IPS-18a (cell line): ENCODE data around the gene KPNA5.
"Not testable (repeated sequence)": the region's sequence is repeated elsewhere in the genome, so short reads cannot be mapped to it uniquely, and the experiment has no call there.

Experiments used
- H3K27ac ChIP-seq: one replicate; pipeline ENCODE4 v1.5.1; 2013; ENCODE audit warnings: low read length
- H3K27me3 ChIP-seq: one replicate; pipeline ENCODE4 v1.6.1; 2013; ENCODE audit warnings: mild to moderate bottlenecking, low read length; ENCODE audit not compliant: control insufficient read depth, insufficient read depth
- H3K36me3 ChIP-seq: one replicate; pipeline ENCODE4 v1.6.1; 2013; ENCODE audit warnings: low read depth, low read length; ENCODE audit not compliant: control insufficient read depth
- H3K4me1 ChIP-seq: one replicate; pipeline ENCODE4 v1.6.1; 2013; ENCODE audit warnings: low read depth, low read length; ENCODE audit not compliant: control insufficient read depth
- H3K4me3 ChIP-seq: one replicate; pipeline ENCODE4 v1.5.1; 2013; ENCODE audit warnings: low read length
- H3K9ac ChIP-seq: one replicate; pipeline ENCODE4 v1.6.1; 2013; ENCODE audit warnings: mild to moderate bottlenecking, low read length, moderate library complexity
- H3K9me3 ChIP-seq: one replicate; pipeline ENCODE4 v1.6.1; 2013; ENCODE audit warnings: low read depth, low read length; ENCODE audit not compliant: control insufficient read depth

Gene KPNA5

GRCh38 chr6:116680880-116681672 lies at the start of gene KPNA5:
Gene KPNA5, plus strand, starts transcription at chr6:116681211. Its CDS starts 124 bp downstream, at chr6:116681335.
- H3K9me3 ChIP-seq = no peaks in the 10 kb centered on the region
- peak within 1 kb of the TSS; percentile 77 for H3K27ac ChIP-seq
- H3K4me3 ChIP-seq = peak within 1 kb of the TSS; percentile 98
- no peaks in the 10 kb centered on the region for H3K27me3 ChIP-seq
- peaks cover 3% of the 10 kb centered on the region for H3K4me1 ChIP-seq
- H3K36me3 ChIP-seq = peaks cover 4% of the 10 kb centered on the region
- H3K9ac ChIP-seq = peak within 1 kb of the TSS; percentile 79

- H3K36me3 ChIP-seq = peaks cover 4% of the 10 kb centered on the region
- H3K9me3 ChIP-seq = no peaks in the 10 kb centered on the region
- no peak overlapping the region for H3K9ac ChIP-seq
- no peaks in the 10 kb centered on the region for H3K4me1 ChIP-seq
- H3K27ac ChIP-seq = no peak overlapping the region
- H3K4me3 ChIP-seq = no peak overlapping the region
- H3K27me3 ChIP-seq = no peaks in the 10 kb centered on the region
These were observed 49.5 kb upstream of the KPNA5 start for GRCh38 chr6:116631379-116631990.

- Histone ChIP-seq H3K9ac (no peak overlapping the region), H3K27me3 (no peaks in the 10 kb centered on the region), H3K27ac (no peak overlapping the region), H3K4me3 (no peak overlapping the region), H3K9me3 (no peaks in the 10 kb centered on the region), H3K4me1 (no peaks in the 10 kb centered on the region), H3K36me3 (peaks cover 4% of the 10 kb centered on the region)
These were observed 47.3 kb upstream of the KPNA5 start for GRCh38 chr6:116633685-116634084.

- Histone ChIP-seq H3K27me3 (no peaks in the 10 kb centered on the region), H3K36me3 (peaks cover 13% of the 10 kb centered on the region), H3K4me3 (no peak overlapping the region), H3K4me1 (no peaks in the 10 kb centered on the region), H3K27ac (no peak overlapping the region), H3K9me3 (no peaks in the 10 kb centered on the region), H3K9ac (no peak overlapping the region)
These were observed 32.9 kb upstream of the KPNA5 start for GRCh38 chr6:116648156-116648555.

- Histone ChIP-seq H3K36me3 (peaks cover 13% of the 10 kb centered on the region), H3K4me3 (no peak overlapping the region), H3K9me3 (no peaks in the 10 kb centered on the region), H3K9ac (no peak overlapping the region), H3K27ac (no peak overlapping the region), H3K4me1 (no peaks in the 10 kb centered on the region), H3K27me3 (no peaks in the 10 kb centered on the region)
These were observed 31.9 kb upstream of the KPNA5 start for GRCh38 chr6:116649129-116649528.

GRCh38 chr6:116651916-116652315 lies 29.1 kb upstream of the KPNA5 start:
- H3K36me3 ChIP-seq = peaks cover 23% of the 10 kb centered on the region
- H3K9me3 ChIP-seq = no peaks in the 10 kb centered on the region
- H3K27ac ChIP-seq = no peak overlapping the region
- H3K4me3 ChIP-seq = no peak overlapping the region
- no peaks in the 10 kb centered on the region for H3K4me1 ChIP-seq
- no peaks in the 10 kb centered on the region for H3K27me3 ChIP-seq
- H3K9ac ChIP-seq = no peak overlapping the region

GRCh38 chr6:116661594-116661993 lies 19.4 kb upstream of the KPNA5 start:
- Histone ChIP-seq H3K9me3 (no peaks in the 10 kb centered on the region), H3K27ac (no peak overlapping the region), H3K9ac (no peak overlapping the region), H3K4me3 (no peak overlapping the region), H3K4me1 (no peaks in the 10 kb centered on the region), H3K36me3 (peaks cover 10% of the 10 kb centered on the region), H3K27me3 (no peaks in the 10 kb centered on the region)

GRCh38 chr6:116662202-116662601 lies 18.8 kb upstream of the KPNA5 start:
- Histone ChIP-seq H3K4me1 (no peaks in the 10 kb centered on the region), H3K27me3 (no peaks in the 10 kb centered on the region)

GRCh38 chr6:116663308-116663707 lies 17.7 kb upstream of the KPNA5 start:
- peaks cover 3% of the 10 kb centered on the region for H3K4me1 ChIP-seq
- no peak overlapping the region for H3K9ac ChIP-seq
- peaks cover 4% of the 10 kb centered on the region for H3K36me3 ChIP-seq
- H3K27me3 ChIP-seq = no peaks in the 10 kb centered on the region
- H3K27ac ChIP-seq = no peak overlapping the region
- no peaks in the 10 kb centered on the region for H3K9me3 ChIP-seq
- H3K4me3 ChIP-seq = no peak overlapping the region

More at GRCh38 chr6:116662202-116662601, 18.8 kb upstream of the KPNA5 start:
- no peaks in the 10 kb centered on the region for H3K9me3 ChIP-seq
- no peak overlapping the region for H3K9ac ChIP-seq
- peaks cover 6% of the 10 kb centered on the region for H3K36me3 ChIP-seq
- H3K27ac ChIP-seq = no peak overlapping the region
- no peak overlapping the region for H3K4me3 ChIP-seq

GRCh38 chr6:116664169-116664568 lies 16.8 kb upstream of the KPNA5 start:
- H3K27me3 ChIP-seq, H3K4me1 ChIP-seq, H3K9ac ChIP-seq, H3K9me3 ChIP-seq, H3K36me3 ChIP-seq, H3K4me3 ChIP-seq, H3K27ac ChIP-seq: not testable (repeated sequence)

GRCh38 chr6:116665464-116665863 lies 15.5 kb upstream of the KPNA5 start:
- H3K9me3 ChIP-seq = no peaks in the 10 kb centered on the region
- no peak overlapping the region for H3K4me3 ChIP-seq
- H3K36me3 ChIP-seq = no peaks in the 10 kb centered on the region
- H3K27me3 ChIP-seq = no peaks in the 10 kb centered on the region
- no peak overlapping the region for H3K27ac ChIP-seq
- H3K9ac ChIP-seq = no peak overlapping the region
- H3K4me1 ChIP-seq = peaks cover 3% of the 10 kb centered on the region

- H3K27ac ChIP-seq = no peak overlapping the region
- no peaks in the 10 kb centered on the region for H3K9me3 ChIP-seq
- H3K27me3 ChIP-seq = no peaks in the 10 kb centered on the region
- H3K36me3 ChIP-seq = no peaks in the 10 kb centered on the region
- H3K4me3 ChIP-seq = no peak overlapping the region
- H3K4me1 ChIP-seq = peaks cover 3% of the 10 kb centered on the region
- H3K9ac ChIP-seq = no peak overlapping the region
These were observed 14.1 kb upstream of the KPNA5 start for GRCh38 chr6:116666869-116667268.
